ENCODE measurements around the gene MT1A.

MT1A gene

DNA sequence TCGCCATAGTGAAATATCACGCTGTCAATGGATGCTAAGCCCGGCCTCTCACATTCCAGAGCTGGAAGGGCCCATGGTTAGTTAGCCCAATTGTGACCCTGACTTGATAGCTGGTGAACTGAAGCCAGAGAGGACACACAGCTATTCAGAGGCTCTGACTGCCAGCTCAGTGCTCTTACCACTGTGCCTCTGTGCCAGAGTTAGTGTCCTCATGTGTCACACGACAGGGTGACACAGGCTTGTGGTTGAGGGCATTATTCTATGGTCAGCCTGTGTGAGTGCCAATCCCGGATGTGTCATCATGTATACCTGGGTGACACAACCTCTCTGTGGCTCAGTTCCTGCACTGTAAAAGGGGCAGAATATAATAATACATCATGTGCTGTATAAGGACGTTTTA, 41.4 kb downstream of the MT1A start:
- DNase-seq (ENCODE audit: low read depth), result no peak

DNA sequence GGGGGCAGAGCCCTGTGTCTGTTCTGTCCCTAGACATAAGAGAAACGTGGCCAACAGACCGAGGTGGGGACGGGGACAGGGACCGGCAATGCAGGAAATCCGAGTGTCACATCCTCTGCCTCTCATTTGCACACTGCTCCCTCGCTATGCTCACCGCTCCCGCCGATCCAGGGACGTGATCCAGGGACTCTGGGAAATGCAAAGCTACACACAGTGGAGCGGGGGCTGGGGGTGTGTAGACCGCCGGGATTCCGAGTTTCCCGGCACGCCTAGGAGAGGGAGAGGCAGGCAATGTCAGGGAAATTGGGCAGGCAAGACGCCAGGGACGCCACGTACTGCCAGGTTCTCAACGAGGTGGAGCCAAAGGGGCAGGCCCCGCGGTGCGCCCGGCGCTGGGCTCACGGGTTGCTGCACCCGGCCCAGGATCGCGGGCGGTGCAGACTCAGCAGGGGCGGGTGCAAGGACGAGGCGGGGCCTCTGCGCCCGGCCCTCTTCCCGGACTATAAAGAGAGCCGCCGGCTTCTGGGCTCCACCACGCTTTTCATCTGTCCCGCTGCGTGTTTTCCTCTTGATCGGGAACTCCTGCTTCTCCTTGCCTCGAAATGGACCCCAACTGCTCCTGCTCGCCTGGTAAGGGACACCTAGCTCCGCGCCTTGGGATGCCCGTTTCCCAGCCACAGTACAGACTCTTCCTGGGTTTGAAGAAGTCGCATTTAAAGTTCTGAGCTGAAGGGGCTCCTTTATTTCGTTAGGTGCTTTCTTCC, 43.7 kb downstream of the MT1A start, which contains the start of gene MT1X:
MT1X (plus strand) TSS at position 532 of the 764 bp plus-strand sequence; CDS start at position 603, 71 bp downstream.
- peak; percentile 69 for DNase-seq (ENCODE audit: low read depth)

- DNase-seq (ENCODE audit: low read depth), result no peak
These were observed 44.4 kb downstream of the MT1A start for GRCh38 chr16:56682703-56683397.

- no peak for DNase-seq (ENCODE audit: low read depth)
These were observed 45.1 kb downstream of the MT1A start for GRCh38 chr16:56683424-56684172.

- no peak for DNase-seq (ENCODE audit: low read depth)
These were observed 45.9 kb downstream of the MT1A start for GRCh38 chr16:56684256-56684925.

GRCh38 chr16:56684926-56685590, 46.6 kb downstream of the MT1A start:
- no peak for DNase-seq (ENCODE audit: low read depth)

GRCh38 chr16:56686758-56687157, 48.3 kb downstream of the MT1A start:
- DNase-seq (ENCODE audit: low read depth), result no peak

DNA sequence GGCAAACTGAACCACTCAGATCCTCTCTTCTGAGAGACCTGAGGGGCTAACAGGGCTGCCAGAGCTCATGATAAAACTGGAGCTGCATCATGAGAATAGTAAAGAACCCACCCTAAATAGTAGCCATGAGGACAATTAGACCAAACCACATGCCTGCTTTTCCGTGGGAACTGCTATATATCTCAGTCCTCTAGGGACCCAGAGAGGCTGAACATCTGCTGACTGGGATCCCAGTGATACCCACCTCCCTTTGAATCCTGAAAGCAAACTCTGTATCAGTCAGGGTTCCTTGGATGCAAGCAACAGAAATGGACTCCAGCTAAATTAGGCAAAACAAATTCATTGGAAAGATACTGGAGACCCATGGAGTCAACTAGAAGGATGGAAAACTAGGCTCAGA, 50.3 kb downstream of the MT1A start:
- DNase-seq (ENCODE audit: low read depth), result no peak

DNA sequence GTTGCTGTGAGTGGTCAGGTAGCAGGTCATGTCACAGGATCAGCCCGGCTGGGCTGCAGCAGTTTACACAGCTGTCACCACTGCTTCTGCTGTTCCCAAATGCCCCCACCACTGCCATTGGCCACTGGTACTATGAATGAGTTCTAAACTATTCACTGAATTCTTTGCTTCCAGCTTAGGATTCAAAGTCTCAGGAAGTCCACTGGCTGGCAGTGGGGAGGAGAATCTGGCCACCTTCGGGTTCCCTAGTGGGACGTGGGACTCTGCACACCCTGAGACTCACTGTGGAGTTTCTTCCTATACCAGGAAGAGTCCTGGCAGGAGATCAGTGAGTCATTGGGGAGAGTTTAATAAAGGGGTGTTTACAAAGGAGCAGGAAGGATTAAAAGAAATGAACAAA, 50.7 kb downstream of the MT1A start:
- DNase-seq (ENCODE audit: low read depth), result no peak

Measured in activated gamma-delta T cell treated with anti-CD3 and anti-CD28 coated beads, Interleukin-2, amount 50 U/mL, for 16 hours (primary cell).